Measurements from ENCODE around the gene MORN1. TPM values are rescaled to one million over a fixed set of nuclear protein-coding genes. Genes with fewer than 3 reads are reported as not detected.

Gene MORN1
- total RNA-seq, 1 experiment from 2014 or later = 6.2 TPM

GRCh38 chr1:2358651-2359640 is 32.4 kb downstream of the MORN1 start:
- no peaks in the 10 kb centered on the region for H3K27me3 ChIP-seq (ENCODE audit: low read length)
- no peaks in the 10 kb centered on the region for H4K20me1 ChIP-seq (ENCODE audit: insufficient read depth, low read depth, low read length)
- no peaks in the 10 kb centered on the region for H3K36me3 ChIP-seq (ENCODE audit: insufficient read depth, low read length)
- no peaks in the 10 kb centered on the region for H3K9me3 ChIP-seq (ENCODE audit: low read length)
- no peak overlapping the region for H3K4me2 ChIP-seq (ENCODE audit: low read depth, low read length, poor library complexity, severe bottlenecking)
- H3K9me2 ChIP-seq (replicated peaks; ENCODE audit: insufficient read depth, low read length) = no peaks in the 10 kb centered on the region
- H2AFZ ChIP-seq (ENCODE audit: low read length) = no peak overlapping the region
- no peaks in the 10 kb centered on the region for H3K79me2 ChIP-seq (ENCODE audit: low read length)
- H3K4me3 ChIP-seq (ENCODE audit: low read length) = no peak overlapping the region
- H3K4me1 ChIP-seq (ENCODE audit: low read length) = no peaks in the 10 kb centered on the region
- H3K9ac ChIP-seq (ENCODE audit: low read length) = no peak overlapping the region
- DNase-seq = no peak
- no peak overlapping the region for H3K27ac ChIP-seq (ENCODE audit: low read length)

- Histone ChIP-seq H3K4me3 (ENCODE audit: low read length) (no peak overlapping the region), H3K27ac (ENCODE audit: low read length) (no peak overlapping the region), H3K27me3 (ENCODE audit: low read length) (no peaks in the 10 kb centered on the region), H3K36me3 (ENCODE audit: insufficient read depth, low read length) (no peaks in the 10 kb centered on the region), H3K4me2 (ENCODE audit: low read depth, low read length, poor library complexity, severe bottlenecking) (no peak overlapping the region), H3K4me1 (ENCODE audit: low read length) (no peaks in the 10 kb centered on the region), H3K9me2 (replicated peaks; ENCODE audit: insufficient read depth, low read length) (no peaks in the 10 kb centered on the region), H2AFZ (ENCODE audit: low read length) (no peak overlapping the region), H4K20me1 (ENCODE audit: insufficient read depth, low read depth, low read length) (no peaks in the 10 kb centered on the region), H3K9ac (ENCODE audit: low read length) (no peak overlapping the region), H3K79me2 (ENCODE audit: low read length) (no peaks in the 10 kb centered on the region), H3K9me3 (ENCODE audit: low read length) (no peaks in the 10 kb centered on the region)
- no peak for DNase-seq
These were observed 33.3 kb downstream of the MORN1 start for GRCh38 chr1:2358072-2358471.

- H3K4me3 ChIP-seq (ENCODE audit: low read length) = no peak overlapping the region
- no peaks in the 10 kb centered on the region for H3K36me3 ChIP-seq (ENCODE audit: insufficient read depth, low read length)
- H3K27me3 ChIP-seq (ENCODE audit: low read length) = no peaks in the 10 kb centered on the region
- no peak for DNase-seq
- H3K79me2 ChIP-seq (ENCODE audit: low read length) = no peaks in the 10 kb centered on the region
- H3K4me2 ChIP-seq (ENCODE audit: low read depth, low read length, poor library complexity, severe bottlenecking) = no peak overlapping the region
- H3K9ac ChIP-seq (ENCODE audit: low read length) = no peak overlapping the region
- no peaks in the 10 kb centered on the region for H3K4me1 ChIP-seq (ENCODE audit: low read length)
- no peaks in the 10 kb centered on the region for H4K20me1 ChIP-seq (ENCODE audit: insufficient read depth, low read depth, low read length)
- no peak overlapping the region for H2AFZ ChIP-seq (ENCODE audit: low read length)
- no peaks in the 10 kb centered on the region for H3K9me3 ChIP-seq (ENCODE audit: low read length)
- no peak overlapping the region for H3K27ac ChIP-seq (ENCODE audit: low read length)
- H3K9me2 ChIP-seq (replicated peaks; ENCODE audit: insufficient read depth, low read length) = no peaks in the 10 kb centered on the region
These were observed 34.2 kb downstream of the MORN1 start for GRCh38 chr1:2356911-2357845.

GRCh38 chr1:2356401-2356800 is 35.0 kb downstream of the MORN1 start:
- H3K4me1 ChIP-seq (ENCODE audit: low read length) = no peaks in the 10 kb centered on the region
- no peak for DNase-seq

GRCh38 chr1:2355373-2356261 is 35.7 kb downstream of the MORN1 start:
- no peaks in the 10 kb centered on the region for H3K27me3 ChIP-seq (ENCODE audit: low read length)
- H3K4me1 ChIP-seq (ENCODE audit: low read length) = no peaks in the 10 kb centered on the region
- no peaks in the 10 kb centered on the region for H3K79me2 ChIP-seq (ENCODE audit: low read length)
- no peak overlapping the region for H3K9ac ChIP-seq (ENCODE audit: low read length)
- H3K4me2 ChIP-seq (ENCODE audit: low read depth, low read length, poor library complexity, severe bottlenecking) = no peak overlapping the region
- H2AFZ ChIP-seq (ENCODE audit: low read length) = no peak overlapping the region
- H3K4me3 ChIP-seq (ENCODE audit: low read length) = no peak overlapping the region
- H3K9me3 ChIP-seq (ENCODE audit: low read length) = no peaks in the 10 kb centered on the region
- no peaks in the 10 kb centered on the region for H4K20me1 ChIP-seq (ENCODE audit: insufficient read depth, low read depth, low read length)
- no peak for DNase-seq
- H3K9me2 ChIP-seq (replicated peaks; ENCODE audit: insufficient read depth, low read length) = no peaks in the 10 kb centered on the region
- H3K27ac ChIP-seq (ENCODE audit: low read length) = no peak overlapping the region
- no peaks in the 10 kb centered on the region for H3K36me3 ChIP-seq (ENCODE audit: insufficient read depth, low read length)

More at GRCh38 chr1:2356401-2356800, 35.0 kb downstream of the MORN1 start:
- no peaks in the 10 kb centered on the region for H4K20me1 ChIP-seq (ENCODE audit: insufficient read depth, low read depth, low read length)
- no peak overlapping the region for H3K27ac ChIP-seq (ENCODE audit: low read length)
- no peak overlapping the region for H3K4me2 ChIP-seq (ENCODE audit: low read depth, low read length, poor library complexity, severe bottlenecking)
- H3K4me3 ChIP-seq (ENCODE audit: low read length) = no peak overlapping the region
- no peaks in the 10 kb centered on the region for H3K27me3 ChIP-seq (ENCODE audit: low read length)
- no peaks in the 10 kb centered on the region for H3K9me3 ChIP-seq (ENCODE audit: low read length)
- H3K36me3 ChIP-seq (ENCODE audit: insufficient read depth, low read length) = no peaks in the 10 kb centered on the region
- H2AFZ ChIP-seq (ENCODE audit: low read length) = no peak overlapping the region
- H3K9me2 ChIP-seq (replicated peaks; ENCODE audit: insufficient read depth, low read length) = no peaks in the 10 kb centered on the region
- no peak overlapping the region for H3K9ac ChIP-seq (ENCODE audit: low read length)
- H3K79me2 ChIP-seq (ENCODE audit: low read length) = no peaks in the 10 kb centered on the region

GRCh38 chr1:2354511-2355372 is 36.6 kb downstream of the MORN1 start:
- Histone ChIP-seq H3K79me2 (ENCODE audit: low read length) (no peaks in the 10 kb centered on the region), H3K9me3 (ENCODE audit: low read length) (no peaks in the 10 kb centered on the region), H3K9ac (ENCODE audit: low read length) (no peak overlapping the region), H3K9me2 (replicated peaks; ENCODE audit: insufficient read depth, low read length) (no peaks in the 10 kb centered on the region), H4K20me1 (ENCODE audit: insufficient read depth, low read depth, low read length) (no peaks in the 10 kb centered on the region), H3K4me2 (ENCODE audit: low read depth, low read length, poor library complexity, severe bottlenecking) (no peak overlapping the region), H3K4me3 (ENCODE audit: low read length) (no peak overlapping the region), H2AFZ (ENCODE audit: low read length) (no peak overlapping the region), H3K4me1 (ENCODE audit: low read length) (peaks cover 8% of the 10 kb centered on the region), H3K27ac (ENCODE audit: low read length) (no peak overlapping the region), H3K36me3 (ENCODE audit: insufficient read depth, low read length) (no peaks in the 10 kb centered on the region), H3K27me3 (ENCODE audit: low read length) (no peaks in the 10 kb centered on the region)
- DNase-seq = no peak

Measured in Karpas-422 (cell line).